Activated naive CD8-positive, alpha-beta T cell treated with anti-CD3 and anti-CD28 coated beads, Interleukin-2, amount 50 U/mL, for 16 hours (primary cell): ENCODE data around the gene ZC3HAV1.
"Not testable (repeated sequence)": the region's sequence is repeated elsewhere in the genome, so short reads cannot be mapped to it uniquely, and the experiment has no call there.

Experiments
- DNase-seq: peaks from one replicate; pipeline ENCODE4 v3.0.0-alpha.2; 2020; ENCODE audit warnings: low read depth, low spot score

ZC3HAV1 gene

GRCh38 chr7:139109188-139109982 is at the start of gene ZC3HAV1:
Gene ZC3HAV1 (minus strand): TSS chr7:139109720. CDS start chr7:139109331, 389 bp downstream.
- peak; percentile 77 for DNase-seq

GRCh38 chr7:139153832-139154231 is 44.3 kb upstream of the ZC3HAV1 start:
- DNase-seq, result no peak

- no peak for DNase-seq
Observed at GRCh38 chr7:139152149-139152548, 42.6 kb upstream of the ZC3HAV1 start.

GRCh38 chr7:139139150-139139549 is 29.6 kb upstream of the ZC3HAV1 start:
- DNase-seq, result no peak

GRCh38 chr7:139133335-139134139 is 24.0 kb upstream of the ZC3HAV1 start:
- DNase-seq, result peak; percentile 73

GRCh38 chr7:139132887-139133286 is 23.4 kb upstream of the ZC3HAV1 start:
- no peak for DNase-seq

- no peak for DNase-seq
Observed at GRCh38 chr7:139131601-139132041, 22.1 kb upstream of the ZC3HAV1 start.

- not testable (repeated sequence) for DNase-seq
Observed at GRCh38 chr7:139129814-139130213, 20.3 kb upstream of the ZC3HAV1 start.

- no peak for DNase-seq
Observed at GRCh38 chr7:139127648-139128047, 18.1 kb upstream of the ZC3HAV1 start.

GRCh38 chr7:139125657-139126056 is 16.1 kb upstream of the ZC3HAV1 start:
- DNase-seq, result no peak

- not testable (repeated sequence) for DNase-seq
Observed at GRCh38 chr7:139124995-139125394, 15.5 kb upstream of the ZC3HAV1 start.

- DNase-seq, result no peak
Observed at GRCh38 chr7:139124084-139124914, 14.8 kb upstream of the ZC3HAV1 start.

- DNase-seq, result no peak
Observed at GRCh38 chr7:139119486-139119849, 9.9 kb upstream of the ZC3HAV1 start.

- no peak for DNase-seq
Observed at GRCh38 chr7:139118805-139119485, 9.4 kb upstream of the ZC3HAV1 start.

- DNase-seq, result no peak
Observed at GRCh38 chr7:139118234-139118804, 8.8 kb upstream of the ZC3HAV1 start.

GRCh38 chr7:139117599-139118233 is 8.2 kb upstream of the ZC3HAV1 start:
- no peak for DNase-seq

- DNase-seq, result no peak
Observed at GRCh38 chr7:139116999-139117398, 7.5 kb upstream of the ZC3HAV1 start.

GRCh38 chr7:139115104-139115503 is 5.6 kb upstream of the ZC3HAV1 start:
- DNase-seq, result no peak

GRCh38 chr7:139114585-139114984 is 5.1 kb upstream of the ZC3HAV1 start:
- DNase-seq, result no peak

GRCh38 chr7:139114018-139114417 is 4.5 kb upstream of the ZC3HAV1 start:
- no peak for DNase-seq
